SK-N-SH treated with all-trans-retinoic acid at 6 μM for 48 hours (cell line): Measurements from ENCODE around the gene ZNF653.

Experiments used
- ATAC-seq: fragments of 200-7000 bp; cut with Tn5 transposase; 3 replicates; pipeline ENCODE4 v1.9.1; 2020; ENCODE audit warnings: mild to moderate bottlenecking, moderate library complexity
- ARNTL ChIP-seq: fragments of 450-650 bp; formaldehyde crosslinking; IDR thresholded peaks from 2 replicates; pipeline ENCODE4 v1.5.0; 2020; ENCODE audit warnings: low read depth, mild to moderate bottlenecking, moderate library complexity, borderline replicate concordance
- BACH2 ChIP-seq: fragments of 250-450 bp; sonication (Bioruptor Pico); IDR thresholded peaks from 2 replicates; pipeline ENCODE4 v1.9.0; 2021; ENCODE audit warnings: mild to moderate bottlenecking, borderline replicate concordance
- CREB5 ChIP-seq: fragments of 250-450 bp; sonication (Bioruptor Pico); IDR thresholded peaks from 2 replicates; pipeline ENCODE4 v1.5.1; 2020; ENCODE audit warnings: low read depth, mild to moderate bottlenecking, moderate library complexity
- CSDC2 ChIP-seq: fragments of 250-450 bp; sonication (Bioruptor Pico); IDR thresholded peaks from 2 replicates; pipeline ENCODE4 v1.5.0; 2020; ENCODE audit warnings: mild to moderate bottlenecking, moderate library complexity
- CSRNP3 ChIP-seq: fragments of 250-450 bp; sonication (Bioruptor Pico); IDR thresholded peaks from 2 replicates; pipeline ENCODE4 v1.5.1; 2021; ENCODE audit warnings: mild to moderate bottlenecking, moderate library complexity
- GLIS3 ChIP-seq: fragments of 250-450 bp; sonication (Bioruptor Pico); IDR thresholded peaks from 2 replicates; pipeline ENCODE4 v1.5.0; 2020; ENCODE audit warnings: mild to moderate bottlenecking, moderate library complexity
- ISL1 ChIP-seq: fragments of 250-450 bp; sonication (Bioruptor Pico); IDR thresholded peaks from 2 replicates; pipeline ENCODE4 v2.1.2; 2022; ENCODE audit warnings: mild to moderate bottlenecking, moderate library complexity
- OSR1 ChIP-seq: fragments of 250-450 bp; sonication (Bioruptor Pico); IDR thresholded peaks from 2 replicates; pipeline ENCODE4 v1.8.0; 2022; ENCODE audit warnings: moderate library complexity, mild to moderate bottlenecking, inconsistent platforms
- PATZ1 ChIP-seq: fragments of 250-450 bp; sonication (Bioruptor Pico); IDR thresholded peaks from 2 replicates; pipeline ENCODE4 v1.8.0; 2020; ENCODE audit warnings: mild to moderate bottlenecking, moderate library complexity, borderline replicate concordance
- POU6F1 ChIP-seq: fragments of 250-450 bp; sonication (Bioruptor Pico); IDR thresholded peaks from 2 replicates; pipeline ENCODE4 v1.8.0; 2021; ENCODE audit warnings: low read depth, mild to moderate bottlenecking, moderate library complexity, borderline replicate concordance
- PPARA ChIP-seq: fragments of 250-450 bp; sonication (Bioruptor Pico); IDR thresholded peaks from 2 replicates; pipeline ENCODE4 v1.5.0; 2020; ENCODE audit warnings: mild to moderate bottlenecking, borderline replicate concordance
- RARB ChIP-seq: fragments of 250-450 bp; sonication (Bioruptor Pico); IDR thresholded peaks from 2 replicates; pipeline ENCODE4 v1.8.0; 2021; ENCODE audit warnings: mild to moderate bottlenecking, moderate library complexity
- TCF4 ChIP-seq: fragments of 250-450 bp; sonication (Bioruptor Pico); IDR thresholded peaks from 2 replicates; pipeline ENCODE4 v1.8.0; 2021; ENCODE audit warnings: mild to moderate bottlenecking, moderate library complexity, borderline replicate concordance
- TOX ChIP-seq: fragments of 250-450 bp; sonication (Bioruptor Pico); IDR thresholded peaks from 2 replicates; pipeline ENCODE4 v1.8.0; 2021; ENCODE audit warnings: mild to moderate bottlenecking, moderate library complexity, borderline replicate concordance
- TSHZ2 ChIP-seq: fragments of 250-450 bp; sonication (Bioruptor Pico); IDR thresholded peaks from 2 replicates; pipeline ENCODE4 v1.5.0; 2020; ENCODE audit warnings: mild to moderate bottlenecking, moderate library complexity
- ZC3H10 ChIP-seq: fragments of 250-450 bp; sonication (Bioruptor Pico); IDR thresholded peaks from 2 replicates; pipeline ENCODE4 v1.5.1; 2021; ENCODE audit warnings: mild to moderate bottlenecking, moderate library complexity
- ZFP3 ChIP-seq: fragments of 250-450 bp; sonication (Bioruptor Pico); IDR thresholded peaks from 2 replicates; pipeline ENCODE4 v1.5.0; 2020; ENCODE audit warnings: mild to moderate bottlenecking, moderate library complexity
- ZFP30 ChIP-seq: fragments of 450-650 bp; formaldehyde crosslinking; IDR thresholded peaks from 2 replicates; pipeline ENCODE4 v1.5.0; 2022; ENCODE audit warnings: mild to moderate bottlenecking, moderate library complexity
- ZNF565 ChIP-seq: fragments of 450-650 bp; formaldehyde crosslinking; conservative IDR thresholded peaks from 2 replicates; pipeline ENCODE4 v1.5.0; 2020; ENCODE audit warnings: low read depth, mild to moderate bottlenecking, moderate library complexity
- ZNF8 ChIP-seq: fragments of 450-650 bp; formaldehyde crosslinking; IDR thresholded peaks from 2 replicates; pipeline ENCODE4 v1.5.0; 2020; ENCODE audit warnings: mild to moderate bottlenecking, moderate library complexity

ZNF653 gene

GRCh38 chr19:11489378-11489777, 16.3 kb downstream of the ZNF653 start:
- TF ChIP-seq TSHZ2 (CRISPR knock-in tag): no peak
- no peak for TF ChIP-seq PPARA (CRISPR knock-in tag)
- TF ChIP-seq PATZ1 (CRISPR knock-in tag): no peak
- no peak for TF ChIP-seq CREB5 (CRISPR knock-in tag)
- no peak for TF ChIP-seq ZFP30 (CRISPR knock-in tag)
- no peak for TF ChIP-seq RARB (CRISPR knock-in tag)
- no peak for TF ChIP-seq OSR1 (CRISPR knock-in tag)
- TF ChIP-seq TOX (CRISPR knock-in tag): no peak
- TF ChIP-seq GLIS3 (CRISPR knock-in tag): no peak
- no peak for TF ChIP-seq CSDC2 (CRISPR knock-in tag)
- no peak for ATAC-seq

GRCh38 chr19:11486661-11487503, 18.8 kb downstream of the ZNF653 start:
- no peak for ATAC-seq
- TF ChIP-seq ZNF8 (CRISPR knock-in tag) (no peak), CSRNP3 (CRISPR knock-in tag) (no peak)

- no peak for ATAC-seq
- no peak for TF ChIP-seq ZC3H10 (CRISPR knock-in tag)
- no peak for TF ChIP-seq ISL1 (CRISPR knock-in tag)
- TF ChIP-seq POU6F1 (CRISPR knock-in tag): no peak
- TF ChIP-seq GLIS3 (CRISPR knock-in tag): no peak
- no peak for TF ChIP-seq ZNF8 (CRISPR knock-in tag)
- no peak for TF ChIP-seq BACH2 (CRISPR knock-in tag)
- no peak for TF ChIP-seq CSDC2 (CRISPR knock-in tag)
- TF ChIP-seq ZFP30 (CRISPR knock-in tag): no peak
- TF ChIP-seq OSR1 (CRISPR knock-in tag): no peak
- no peak for TF ChIP-seq TOX (CRISPR knock-in tag)
- TF ChIP-seq ARNTL (CRISPR knock-in tag): no peak
- no peak for TF ChIP-seq TSHZ2 (CRISPR knock-in tag)
- no peak for TF ChIP-seq RARB (CRISPR knock-in tag)
- no peak for TF ChIP-seq TCF4 (CRISPR knock-in tag)
- TF ChIP-seq ZNF565 (CRISPR knock-in tag): no peak
- TF ChIP-seq ZFP3 (CRISPR knock-in tag): no peak
- no peak for TF ChIP-seq CREB5 (CRISPR knock-in tag)
Observed at GRCh38 chr19:11485245-11485837, 20.3 kb downstream of the ZNF653 start.
